BE2C (cell line): ENCODE data around the gene ME3.

Experiments used
- DNase-seq: peaks from one replicate; pipeline ENCODE4 v3.0.0-alpha.2; 2020
- H3K27me3 ChIP-seq: fragments of 250-450 bp; sonication (Bioruptor Pico); 2 replicates; pipeline ENCODE4 v1.5.1; 2020; ENCODE audit warnings: mild to moderate bottlenecking
- H3K36me3 ChIP-seq: fragments of 250-450 bp; sonication (Bioruptor Pico); 2 replicates; pipeline ENCODE4 v1.5.1; 2020; ENCODE audit warnings: mild to moderate bottlenecking
- H3K4me1 ChIP-seq: fragments of 250-450 bp; sonication (Bioruptor Pico); 2 replicates; pipeline ENCODE4 v1.5.1; 2020
- H3K4me3 ChIP-seq: 2 replicates; pipeline ENCODE4 v1.5.1; 2011; ENCODE audit warnings: low read depth, low read length
- H3K9me3 ChIP-seq: fragments of 250-450 bp; sonication (Bioruptor Pico); 2 replicates; pipeline ENCODE4 v1.5.1; 2020
- TF ChIP-seq, protein P1 (sequence below): IDR thresholded peaks from 2 replicates; pipeline ENCODE4 v1.5.1; 2012; ENCODE audit warnings: mild to moderate bottlenecking, low read depth, low read length

The ME3 gene

DNA sequence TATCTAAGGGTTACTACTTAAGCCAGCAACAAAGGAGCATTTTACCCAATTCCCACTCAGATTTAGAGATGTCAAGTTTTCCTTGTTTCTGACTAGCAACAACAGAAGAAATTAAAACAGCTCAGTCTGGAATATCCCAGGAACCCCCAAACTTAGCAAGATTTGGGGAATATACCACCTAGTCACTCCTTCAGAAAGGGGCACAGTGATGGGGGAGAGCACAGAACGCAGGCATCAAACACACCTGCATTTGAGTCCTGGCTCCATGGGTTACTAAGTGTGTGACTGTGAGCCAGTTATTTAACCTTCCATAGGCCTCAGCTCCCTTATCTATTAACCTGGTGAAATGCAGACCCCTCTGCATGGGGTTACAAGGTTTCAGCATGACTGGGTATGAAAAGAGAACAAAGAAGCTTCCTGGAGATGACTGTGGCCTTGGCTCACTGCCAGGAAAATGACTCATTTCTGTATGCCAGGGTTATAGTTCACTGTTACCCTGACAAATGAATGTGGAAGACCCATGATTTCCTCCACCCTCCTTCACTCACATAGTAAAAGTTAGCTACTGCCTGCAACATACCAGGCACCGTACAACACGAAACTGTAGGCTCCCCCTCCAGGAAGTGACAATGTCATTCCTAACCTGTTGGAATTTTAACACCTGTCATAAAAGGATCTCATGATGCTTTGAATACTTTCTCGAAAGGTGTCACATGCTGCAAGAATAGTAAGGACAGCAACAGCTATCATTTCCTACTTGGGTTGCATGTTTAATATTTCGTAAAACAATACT lies 79.6 kb downstream of the ME3 start:
- Histone ChIP-seq H3K9me3 (no peaks in the 10 kb centered on the region), H3K36me3 (no peaks in the 10 kb centered on the region), H3K4me3 (no peak overlapping the region), H3K4me1 (peaks cover 12% of the 10 kb centered on the region), H3K27me3 (no peaks in the 10 kb centered on the region)
- TF ChIP-seq, protein P1, sequence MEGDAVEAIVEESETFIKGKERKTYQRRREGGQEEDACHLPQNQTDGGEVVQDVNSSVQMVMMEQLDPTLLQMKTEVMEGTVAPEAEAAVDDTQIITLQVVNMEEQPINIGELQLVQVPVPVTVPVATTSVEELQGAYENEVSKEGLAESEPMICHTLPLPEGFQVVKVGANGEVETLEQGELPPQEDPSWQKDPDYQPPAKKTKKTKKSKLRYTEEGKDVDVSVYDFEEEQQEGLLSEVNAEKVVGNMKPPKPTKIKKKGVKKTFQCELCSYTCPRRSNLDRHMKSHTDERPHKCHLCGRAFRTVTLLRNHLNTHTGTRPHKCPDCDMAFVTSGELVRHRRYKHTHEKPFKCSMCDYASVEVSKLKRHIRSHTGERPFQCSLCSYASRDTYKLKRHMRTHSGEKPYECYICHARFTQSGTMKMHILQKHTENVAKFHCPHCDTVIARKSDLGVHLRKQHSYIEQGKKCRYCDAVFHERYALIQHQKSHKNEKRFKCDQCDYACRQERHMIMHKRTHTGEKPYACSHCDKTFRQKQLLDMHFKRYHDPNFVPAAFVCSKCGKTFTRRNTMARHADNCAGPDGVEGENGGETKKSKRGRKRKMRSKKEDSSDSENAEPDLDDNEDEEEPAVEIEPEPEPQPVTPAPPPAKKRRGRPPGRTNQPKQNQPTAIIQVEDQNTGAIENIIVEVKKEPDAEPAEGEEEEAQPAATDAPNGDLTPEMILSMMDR, result no peak
- DNase-seq, result peak; percentile 81

GRCh38 chr11:86592047-86592591 lies 80.3 kb downstream of the ME3 start:
- Histone ChIP-seq H3K4me3 (no peak overlapping the region), H3K27me3 (no peaks in the 10 kb centered on the region), H3K36me3 (no peaks in the 10 kb centered on the region), H3K4me1 (peaks cover 12% of the 10 kb centered on the region), H3K9me3 (no peaks in the 10 kb centered on the region)
- no peak for DNase-seq
- TF ChIP-seq, protein P1, result no peak

- H3K4me1 ChIP-seq, result peaks cover 12% of the 10 kb centered on the region
Observed at GRCh38 chr11:86591631-86592030, 80.8 kb downstream of the ME3 start.

DNA sequence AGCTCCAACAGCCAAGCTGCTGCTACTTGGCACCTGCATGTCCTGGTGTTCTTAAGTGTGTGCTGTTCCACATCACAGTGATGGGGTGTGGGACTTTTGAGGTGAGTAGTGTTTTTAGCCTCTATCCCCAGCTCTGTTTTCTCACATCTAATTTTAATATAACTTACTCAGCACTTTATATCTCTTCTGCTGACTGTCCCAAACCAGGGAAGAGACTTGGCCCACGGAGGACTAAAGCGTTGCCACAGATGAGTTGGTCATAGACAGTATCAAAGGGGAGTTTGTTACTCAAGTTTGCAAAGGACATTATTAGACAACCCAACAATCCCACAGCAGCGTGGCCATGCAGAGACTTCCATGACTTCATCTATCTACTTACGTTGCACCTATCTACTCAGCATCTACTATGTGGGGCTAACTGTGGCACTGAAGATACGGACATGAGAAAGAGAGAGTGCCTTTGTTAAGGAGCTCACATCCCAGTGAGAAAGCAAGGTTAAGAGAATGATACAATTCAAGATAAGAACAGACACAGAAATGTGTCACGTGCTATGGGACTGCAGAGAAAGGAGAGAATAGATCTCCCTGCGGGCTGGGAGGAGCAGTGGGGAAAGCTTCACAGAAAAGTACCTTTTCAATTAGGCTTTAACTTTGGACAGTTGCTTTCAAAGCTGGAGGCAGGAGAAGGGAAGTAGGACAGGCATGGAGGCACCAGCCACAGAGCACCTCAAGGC lies 82.4 kb downstream of the ME3 start:
- H3K9me3 ChIP-seq, result no peaks in the 10 kb centered on the region
- no peak for DNase-seq
- TF ChIP-seq, protein P1, result no peak
- no peaks in the 10 kb centered on the region for H3K27me3 ChIP-seq
- H3K4me3 ChIP-seq, result no peak overlapping the region
- H3K4me1 ChIP-seq, result peaks cover 12% of the 10 kb centered on the region
- no peaks in the 10 kb centered on the region for H3K36me3 ChIP-seq

More at GRCh38 chr11:86591631-86592030, 80.8 kb downstream of the ME3 start:
- no peak overlapping the region for H3K4me3 ChIP-seq
- no peaks in the 10 kb centered on the region for H3K36me3 ChIP-seq
- TF ChIP-seq, protein P1, result no peak
- no peaks in the 10 kb centered on the region for H3K27me3 ChIP-seq
- no peak for DNase-seq
- H3K9me3 ChIP-seq, result no peaks in the 10 kb centered on the region

DNA sequence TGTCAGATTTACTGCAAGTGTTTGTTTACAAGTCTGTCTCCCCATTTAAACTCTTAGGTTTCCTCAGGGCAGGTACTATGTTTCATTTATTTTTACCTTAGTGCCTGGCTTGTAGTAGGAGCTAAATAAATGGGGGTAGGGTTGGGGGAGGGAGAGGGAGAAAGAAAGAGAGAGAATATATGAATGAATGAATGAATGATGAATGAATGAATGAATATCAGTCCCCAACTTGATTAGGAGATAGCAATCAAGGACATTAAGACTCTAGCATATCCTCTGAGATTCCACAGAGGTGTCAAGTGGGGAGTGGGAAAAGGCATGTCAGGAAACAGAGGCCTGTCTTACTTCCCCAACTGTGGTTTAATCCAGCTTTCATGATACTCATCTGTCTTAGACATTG lies 83.2 kb downstream of the ME3 start:
- Histone ChIP-seq H3K27me3 (no peaks in the 10 kb centered on the region), H3K9me3 (no peaks in the 10 kb centered on the region), H3K4me3 (no peak overlapping the region), H3K36me3 (no peaks in the 10 kb centered on the region), H3K4me1 (peaks cover 12% of the 10 kb centered on the region)
- TF ChIP-seq, protein P1, result no peak
- DNase-seq, result no peak
